Endothelial cell of umbilical vein (primary cell): ENCODE measurements around the gene NRG3.

Experiments used
- MAX ChIP-seq: IDR thresholded peaks from 2 replicates; pipeline ENCODE4 v1.6.1; 2011; ENCODE audit not compliant: insufficient read depth, insufficient read length
- MYC ChIP-seq: IDR thresholded peaks from one replicate; pipeline ENCODE4 v1.6.1; 2011; ENCODE audit warnings: mild to moderate bottlenecking, low read depth, low read length
- POLR2A ChIP-seq: IDR thresholded peaks from 2 replicates; pipeline ENCODE4 v1.6.1; 2012; ENCODE audit warnings: low read depth, mild to moderate bottlenecking, control low read depth, low read length
- TF ChIP-seq, protein P1 (sequence below), 2 donors: IDR thresholded peaks; 1 replicate in 1 of 2; 2 replicates in 1 of 2; pipeline ENCODE4 v1.5.1; 2011; ENCODE audit warnings: low read length in 2 of 2, mild to moderate bottlenecking in 2 of 2, moderate library complexity in 2 of 2, control low read depth in 1 of 2, inconsistent platforms in 1 of 2, low read depth in 1 of 2; ENCODE audit not compliant: insufficient read depth in 1 of 2; ENCODE audit errors: extremely low read depth in 1 of 2

- TF ChIP-seq MYC (no peak), MAX (no peak), POLR2A (no peak)
- TF ChIP-seq, protein P1, sequence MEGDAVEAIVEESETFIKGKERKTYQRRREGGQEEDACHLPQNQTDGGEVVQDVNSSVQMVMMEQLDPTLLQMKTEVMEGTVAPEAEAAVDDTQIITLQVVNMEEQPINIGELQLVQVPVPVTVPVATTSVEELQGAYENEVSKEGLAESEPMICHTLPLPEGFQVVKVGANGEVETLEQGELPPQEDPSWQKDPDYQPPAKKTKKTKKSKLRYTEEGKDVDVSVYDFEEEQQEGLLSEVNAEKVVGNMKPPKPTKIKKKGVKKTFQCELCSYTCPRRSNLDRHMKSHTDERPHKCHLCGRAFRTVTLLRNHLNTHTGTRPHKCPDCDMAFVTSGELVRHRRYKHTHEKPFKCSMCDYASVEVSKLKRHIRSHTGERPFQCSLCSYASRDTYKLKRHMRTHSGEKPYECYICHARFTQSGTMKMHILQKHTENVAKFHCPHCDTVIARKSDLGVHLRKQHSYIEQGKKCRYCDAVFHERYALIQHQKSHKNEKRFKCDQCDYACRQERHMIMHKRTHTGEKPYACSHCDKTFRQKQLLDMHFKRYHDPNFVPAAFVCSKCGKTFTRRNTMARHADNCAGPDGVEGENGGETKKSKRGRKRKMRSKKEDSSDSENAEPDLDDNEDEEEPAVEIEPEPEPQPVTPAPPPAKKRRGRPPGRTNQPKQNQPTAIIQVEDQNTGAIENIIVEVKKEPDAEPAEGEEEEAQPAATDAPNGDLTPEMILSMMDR (IDR thresholded peaks at IDR 0.05; ENCODE audit: extremely low read depth in 1 of 2, insufficient read depth in 1 of 2, low read depth in 1 of 2, low read length in 2 of 2) = no peak
Measured at GRCh38 chr10:82335831-82336230, 460.8 kb downstream of the NRG3 start.
